Liver (tissue), 9 donors: ENCODE data around the gene TXNDC11. TPM values are rescaled to one million over a fixed set of nuclear protein-coding genes. Genes with fewer than 3 reads are reported as not detected.

Source experiments
- DNase-seq: peaks from one replicate; pipeline ENCODE4 v3.0.0-alpha.2; 2017; ENCODE audit warnings: low spot score
- H3K27ac ChIP-seq, 2 donors: one replicate each; pipeline ENCODE4 v1.7.0; 2013; ENCODE audit warnings: inconsistent platforms in 2 of 2, low read length in 2 of 2, control low read depth in 1 of 2, low read depth in 1 of 2, mild to moderate bottlenecking in 1 of 2
- H3K27me3 ChIP-seq, 4 donors: one replicate each; pipeline versions ENCODE4 v1.6.1 to v1.7.0; 2013; ENCODE audit warnings: low read length in 3 of 4, inconsistent platforms in 1 of 4, mild to moderate bottlenecking in 1 of 4, moderate library complexity in 1 of 4; ENCODE audit not compliant: control insufficient read depth in 4 of 4, insufficient read depth in 4 of 4
- H3K36me3 ChIP-seq, 4 donors: one replicate each; pipeline versions ENCODE4 v1.6.1 to v1.7.0; 2013; ENCODE audit warnings: low read length in 3 of 4, mild to moderate bottlenecking in 3 of 4, low read depth in 1 of 4, moderate library complexity in 1 of 4; ENCODE audit not compliant: control insufficient read depth in 4 of 4, insufficient read depth in 3 of 4
- H3K4me1 ChIP-seq, 4 donors: one replicate each; pipeline versions ENCODE4 v1.6.1 to v1.7.0; 2013; ENCODE audit warnings: low read length in 3 of 4, mild to moderate bottlenecking in 3 of 4, moderate library complexity in 1 of 4; ENCODE audit not compliant: control insufficient read depth in 4 of 4, insufficient read depth in 4 of 4
- H3K4me3 ChIP-seq, 3 donors: one replicate each; pipeline versions ENCODE4 v1.6.1 to v1.7.0; 2013; ENCODE audit warnings: low read length in 3 of 3, control low read depth in 1 of 3, low read depth in 1 of 3, mild to moderate bottlenecking in 1 of 3
- H3K9ac ChIP-seq, 2 donors: one replicate each; pipeline ENCODE4 v1.7.0; 2013; ENCODE audit warnings: low read length in 2 of 2, mild to moderate bottlenecking in 2 of 2, moderate library complexity in 2 of 2, control low read depth in 1 of 2, low read depth in 1 of 2
- H3K9me3 ChIP-seq, 4 donors: one replicate each; pipeline versions ENCODE4 v1.6.1 to v1.7.0; 2013; ENCODE audit warnings: low read length in 3 of 4; ENCODE audit not compliant: control insufficient read depth in 4 of 4
- EGR1 ChIP-seq, 2 donors: IDR thresholded peaks; 2 replicates each; pipeline ENCODE4 v1.6.1; 2016 to 2018; ENCODE audit warnings: antibody characterized with exemption in 2 of 2, low read depth in 2 of 2
- FOXA1 ChIP-seq: IDR thresholded peaks from 2 replicates; pipeline ENCODE4 v1.6.1; 2016; ENCODE audit warnings: antibody characterized with exemption
- FOXA2 ChIP-seq: IDR thresholded peaks from 2 replicates; pipeline ENCODE4 v1.6.1; 2016; ENCODE audit warnings: antibody characterized with exemption
- GABPA ChIP-seq, 2 donors: IDR thresholded peaks in 1 of 2; conservative IDR thresholded peaks in 1 of 2; 2 replicates each; pipeline ENCODE4 v1.6.1; 2016; ENCODE audit warnings: antibody characterized with exemption in 2 of 2, mild to moderate bottlenecking in 1 of 2, moderate library complexity in 1 of 2
- HNF4A ChIP-seq, 2 donors: conservative IDR thresholded peaks; 2 replicates each; pipeline ENCODE4 v1.6.1; 2016; ENCODE audit warnings: antibody characterized with exemption in 2 of 2, mild to moderate bottlenecking in 2 of 2
- HNF4G ChIP-seq: IDR thresholded peaks from 2 replicates; pipeline ENCODE4 v1.6.1; 2016; ENCODE audit warnings: antibody characterized with exemption
- SP1 ChIP-seq: IDR thresholded peaks from 2 replicates; pipeline ENCODE4 v1.6.1; 2018; ENCODE audit warnings: antibody characterized with exemption, mild to moderate bottlenecking
- YY1 ChIP-seq: IDR thresholded peaks from 2 replicates; pipeline ENCODE4 v1.6.1; 2016; ENCODE audit warnings: antibody characterized with exemption, mild to moderate bottlenecking
- WGBS: extraction: QIAGEN DNeasy Blood & Tissue Kit; methylation state at CpG from one replicate; pipeline ENCODE4 v1.1.7; 2013; 5-methylcytosine and 5-hydroxymethylcytosine counted together
- polyA plus RNA-seq, 2 donors: library from polyadenylated mRNA; stranded (reverse) in 1 of 2; unstranded in 1 of 2; fragments of 200-250 nt in 1 of 2; fragments of >200 nt in 1 of 2; fragmentation: Nextera tagmentation in 1 of 2; extraction: Ambion mirVana in 1 of 2; gene quantifications; one replicate each; pipeline versions ENCODE4 v1.2.1 to v1.2.3, GENCODE V29; 2013 to 2015
- total RNA-seq, 2 donors: library from RNA; depleted of rRNA; stranded (reverse); fragments of >200 nt; gene quantifications; one replicate each; pipeline ENCODE4 v1.2.3, GENCODE V29; 2014
- TF ChIP-seq, protein P1 (sequence below): fragments of 150-350 bp; IDR thresholded peaks from 2 replicates; pipeline ENCODE4 v1.5.1; 2017; ENCODE audit warnings: improper control_type of control experiment, low read depth, low read length; ENCODE audit not compliant: missing input control
- TF ChIP-seq, protein P2 (sequence below): IDR thresholded peaks from 2 replicates; pipeline ENCODE4 v1.6.1; 2016; ENCODE audit warnings: antibody characterized with exemption
- donor health status: healthy.
- donor health status: healthy.
- donor health status: healthy.
- donor health status: healthy.
- donor health status: healthy.

TXNDC11 gene
- total and polyA plus RNA-seq, 4 donors: 26.4 to 63.5 (median 48.5) TPM

DNA sequence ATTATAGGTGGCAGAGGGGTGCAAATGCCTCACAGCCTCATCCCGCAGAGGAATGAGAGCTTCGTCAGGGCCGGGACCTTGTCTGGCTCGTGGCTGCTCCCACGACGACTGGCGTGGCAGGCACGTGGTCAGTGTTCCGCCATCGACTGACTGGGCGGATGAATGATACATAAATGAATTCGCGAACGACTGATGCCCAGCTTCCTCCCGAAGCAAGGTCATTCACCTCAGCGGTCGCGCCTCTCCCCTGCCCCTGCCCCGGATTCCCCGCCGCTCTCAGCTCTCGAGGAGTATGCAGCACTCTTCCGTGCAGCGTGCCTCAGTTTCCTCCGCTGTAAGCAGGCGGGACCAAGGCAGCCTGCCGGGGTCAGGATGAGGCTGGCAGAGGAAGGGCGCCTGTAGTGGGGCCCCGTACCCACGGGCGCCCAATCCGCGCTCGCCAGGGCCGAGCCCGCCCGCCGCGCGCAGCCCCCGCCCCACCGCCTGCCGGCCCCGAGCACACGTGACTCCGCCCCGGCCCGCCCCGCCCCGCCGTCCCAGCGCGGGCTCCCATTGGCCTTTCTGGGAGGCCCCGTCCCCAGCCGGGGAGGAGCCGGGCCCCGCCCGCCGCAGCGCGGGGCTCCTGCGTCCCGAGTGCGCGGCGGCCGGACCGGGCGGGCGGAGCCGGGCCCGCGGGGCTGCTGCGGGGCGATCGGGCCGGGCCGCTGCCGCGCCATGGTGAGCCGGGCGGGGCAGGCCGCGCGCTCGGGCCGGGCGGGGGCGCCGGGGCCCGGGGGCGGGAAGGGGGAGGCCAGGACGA is 74.6 kb downstream of the TXNDC11 start, which contains the start of gene SNN:
SNN (plus strand) TSS at position 632 of the 799 bp plus-strand sequence. CDS start 7,605 bp downstream, outside the sequence.
- Histone ChIP-seq H3K4me3 (peak within 1 kb of the TSS; percentile 53 to 80 (median 58)), H3K36me3 (no peaks in the 10 kb centered on the region), H3K9me3 (no peaks in the 10 kb centered on the region), H3K9ac (peak within 1 kb of the TSS in 1 of 2 donors; percentile 28), H3K27ac (peak within 1 kb of the TSS; percentile 71 to 80), H3K4me1 (peaks cover 0 to 30% (median 7%) of the 10 kb centered on the region in 4 donors), H3K27me3 (no peaks in the 10 kb centered on the region)
- 10% methylated on average over 93 of the region's 93 CpGs for WGBS
- peak; percentile 81 for DNase-seq
- TF ChIP-seq EGR1 (IDR thresholded peaks at IDR 0.05; ENCODE audit: low read depth in 2 of 2): no peak
- TF ChIP-seq FOXA2: no peak
- TF ChIP-seq, protein P1, sequence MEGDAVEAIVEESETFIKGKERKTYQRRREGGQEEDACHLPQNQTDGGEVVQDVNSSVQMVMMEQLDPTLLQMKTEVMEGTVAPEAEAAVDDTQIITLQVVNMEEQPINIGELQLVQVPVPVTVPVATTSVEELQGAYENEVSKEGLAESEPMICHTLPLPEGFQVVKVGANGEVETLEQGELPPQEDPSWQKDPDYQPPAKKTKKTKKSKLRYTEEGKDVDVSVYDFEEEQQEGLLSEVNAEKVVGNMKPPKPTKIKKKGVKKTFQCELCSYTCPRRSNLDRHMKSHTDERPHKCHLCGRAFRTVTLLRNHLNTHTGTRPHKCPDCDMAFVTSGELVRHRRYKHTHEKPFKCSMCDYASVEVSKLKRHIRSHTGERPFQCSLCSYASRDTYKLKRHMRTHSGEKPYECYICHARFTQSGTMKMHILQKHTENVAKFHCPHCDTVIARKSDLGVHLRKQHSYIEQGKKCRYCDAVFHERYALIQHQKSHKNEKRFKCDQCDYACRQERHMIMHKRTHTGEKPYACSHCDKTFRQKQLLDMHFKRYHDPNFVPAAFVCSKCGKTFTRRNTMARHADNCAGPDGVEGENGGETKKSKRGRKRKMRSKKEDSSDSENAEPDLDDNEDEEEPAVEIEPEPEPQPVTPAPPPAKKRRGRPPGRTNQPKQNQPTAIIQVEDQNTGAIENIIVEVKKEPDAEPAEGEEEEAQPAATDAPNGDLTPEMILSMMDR: no peak
- TF ChIP-seq HNF4A (conservative IDR thresholded peaks at IDR 0.05): no peak
- TF ChIP-seq SP1: no peak
- TF ChIP-seq, protein P2, sequence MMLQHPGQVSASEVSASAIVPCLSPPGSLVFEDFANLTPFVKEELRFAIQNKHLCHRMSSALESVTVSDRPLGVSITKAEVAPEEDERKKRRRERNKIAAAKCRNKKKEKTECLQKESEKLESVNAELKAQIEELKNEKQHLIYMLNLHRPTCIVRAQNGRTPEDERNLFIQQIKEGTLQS: no peak
- TF ChIP-seq YY1: no peak
- no peak for TF ChIP-seq FOXA1
- no peak for TF ChIP-seq HNF4G
- no peak for TF ChIP-seq GABPA (IDR thresholded peaks at IDR 0.05 in 1 of 2, conservative IDR thresholded peaks at IDR 0.05 in 1 of 2)

DNA sequence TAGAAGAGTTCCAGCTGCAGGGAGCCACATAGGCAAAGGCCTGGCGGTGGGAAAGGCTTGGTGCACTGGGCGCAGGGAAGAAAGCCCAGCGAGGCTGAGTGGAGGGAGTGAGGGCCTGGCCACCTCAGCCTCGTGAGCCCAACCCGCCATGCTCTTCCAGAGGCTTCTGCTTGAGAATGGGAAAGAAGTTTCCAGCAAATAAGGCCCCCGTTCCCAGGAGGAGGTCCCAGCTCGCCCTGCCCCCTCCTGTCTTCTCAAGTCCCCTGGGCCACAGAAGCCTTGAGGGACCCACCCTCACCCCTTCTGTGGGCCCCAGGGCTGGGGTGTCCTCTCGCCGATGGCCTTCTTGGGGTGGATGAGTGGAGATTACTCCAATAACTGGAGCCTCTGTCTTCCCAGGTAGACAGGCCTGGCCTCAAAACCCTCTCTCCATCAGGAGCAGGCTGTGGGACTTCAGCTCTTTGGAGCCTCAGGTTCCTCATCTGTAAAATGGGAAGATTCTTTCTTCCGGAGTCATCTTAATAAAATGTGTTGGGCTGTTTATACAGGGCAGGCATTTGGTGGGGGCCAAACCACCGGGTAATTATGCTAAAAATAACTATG is 75.3 kb downstream of the TXNDC11 start:
- no peak overlapping the region for H3K9ac ChIP-seq
- H3K4me1 ChIP-seq: peaks cover 0 to 26% (median 6%) of the 10 kb centered on the region in 4 donors
- H3K4me3 ChIP-seq: no peak overlapping the region
- H3K27ac ChIP-seq: no peak overlapping the region
- WGBS: 94% methylated on average over 11 of the region's 11 CpGs
- TF ChIP-seq, protein P2: no peak
- TF ChIP-seq, protein P1: no peak
- no peaks in the 10 kb centered on the region for H3K36me3 ChIP-seq
- H3K9me3 ChIP-seq: no peaks in the 10 kb centered on the region
- no peaks in the 10 kb centered on the region for H3K27me3 ChIP-seq
- DNase-seq: no peak
